Measurements from ENCODE around the gene OTX2.

OTX2 gene

DNA sequence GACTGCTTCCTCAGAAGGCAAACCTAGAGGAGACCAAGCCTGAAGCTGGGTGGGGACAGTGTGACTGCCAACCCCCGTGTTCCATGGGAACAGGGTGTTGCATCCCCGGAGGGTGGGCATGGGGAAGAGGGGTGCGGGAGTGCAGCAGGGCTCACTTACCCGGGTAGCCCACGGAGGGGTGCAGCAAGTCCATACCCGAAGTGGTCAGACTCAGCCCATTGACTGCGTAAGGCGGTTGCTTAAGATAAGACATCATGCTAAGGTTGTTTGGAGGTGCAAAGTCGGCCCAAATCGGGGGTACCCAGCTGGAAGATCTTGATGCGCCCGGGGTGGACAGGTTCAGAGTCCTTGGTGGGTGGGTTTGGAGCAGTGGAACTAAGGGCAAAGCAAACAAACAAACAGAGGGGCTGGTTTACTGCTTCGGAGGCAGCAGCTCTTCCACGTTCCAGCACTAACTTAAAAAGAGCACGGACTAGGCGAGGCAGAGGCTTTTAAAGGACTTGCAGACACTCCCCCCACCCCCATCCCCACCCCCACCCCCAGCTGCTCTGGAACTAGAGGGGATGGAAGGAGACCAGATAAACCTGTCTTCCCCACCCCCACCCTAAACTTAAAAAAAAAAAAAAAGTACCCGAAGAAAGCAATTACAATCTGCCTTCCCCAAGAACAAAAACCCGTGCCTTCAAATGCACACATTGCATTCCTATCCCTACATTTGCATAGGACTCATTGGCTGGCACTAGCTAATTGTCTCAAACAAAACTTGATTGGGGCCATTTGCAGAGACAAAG, 4.9 kb downstream of the OTX2 start:
- Histone ChIP-seq H3K36me3 (ENCODE audit: control insufficient read depth in 1 of 2, insufficient read depth in 2 of 2, low read length in 2 of 2) (no peaks in the 10 kb centered on the region), H3K9ac (ENCODE audit: low read length) (no peak overlapping the region), H3K14ac (ENCODE audit: low read length) (no peak overlapping the region), H3K4ac (ENCODE audit: low read depth, low read length) (no peak overlapping the region), H3K4me3 (ENCODE audit: low read depth, low read length) (no peak overlapping the region), H3K9me3 (ENCODE audit: insufficient read depth, low read depth, low read length) (peaks cover 3% of the 10 kb centered on the region), H4K8ac (ENCODE audit: low read depth, low read length) (no peak overlapping the region), H3K4me2 (ENCODE audit: low read length) (no peak overlapping the region), H3K18ac (ENCODE audit: low read length) (no peak overlapping the region), H2BK5ac (ENCODE audit: low read depth, low read length, poor library complexity) (no peak overlapping the region), H3K4me1 (ENCODE audit: control insufficient read depth in 1 of 2, insufficient read depth in 2 of 2, low read length in 2 of 2) (no peaks in the 10 kb centered on the region), H3K27me3 (ENCODE audit: insufficient read depth, low read length) (peaks cover 76% of the 10 kb centered on the region), H2AK5ac (ENCODE audit: low read length) (no peak overlapping the region), H2AFZ (ENCODE audit: insufficient read depth, low read length, poor library complexity) (no peak overlapping the region), H2BK12ac (ENCODE audit: low read length) (no peak overlapping the region), H3K79me2 (ENCODE audit: control insufficient read depth, insufficient read depth, low read length, poor library complexity) (no peaks in the 10 kb centered on the region), H3K79me1 (ENCODE audit: low read length) (no peaks in the 10 kb centered on the region), H3K27ac (ENCODE audit: low read depth, low read length) (no peak overlapping the region), H4K91ac (ENCODE audit: low read depth, low read length) (no peak overlapping the region), H3K23ac (ENCODE audit: low read length) (no peak overlapping the region), H4K12ac (ENCODE audit: low read depth, low read length) (no peak overlapping the region), H2BK120ac (ENCODE audit: insufficient read depth, low read length, poor library complexity) (no peak overlapping the region)
- WGBS (ENCODE audit: extremely low coverage, insufficient coverage, insufficient read length), result no CpG with 5 or more reads among the region's 18 CpGs
- no peak for DNase-seq

DNA sequence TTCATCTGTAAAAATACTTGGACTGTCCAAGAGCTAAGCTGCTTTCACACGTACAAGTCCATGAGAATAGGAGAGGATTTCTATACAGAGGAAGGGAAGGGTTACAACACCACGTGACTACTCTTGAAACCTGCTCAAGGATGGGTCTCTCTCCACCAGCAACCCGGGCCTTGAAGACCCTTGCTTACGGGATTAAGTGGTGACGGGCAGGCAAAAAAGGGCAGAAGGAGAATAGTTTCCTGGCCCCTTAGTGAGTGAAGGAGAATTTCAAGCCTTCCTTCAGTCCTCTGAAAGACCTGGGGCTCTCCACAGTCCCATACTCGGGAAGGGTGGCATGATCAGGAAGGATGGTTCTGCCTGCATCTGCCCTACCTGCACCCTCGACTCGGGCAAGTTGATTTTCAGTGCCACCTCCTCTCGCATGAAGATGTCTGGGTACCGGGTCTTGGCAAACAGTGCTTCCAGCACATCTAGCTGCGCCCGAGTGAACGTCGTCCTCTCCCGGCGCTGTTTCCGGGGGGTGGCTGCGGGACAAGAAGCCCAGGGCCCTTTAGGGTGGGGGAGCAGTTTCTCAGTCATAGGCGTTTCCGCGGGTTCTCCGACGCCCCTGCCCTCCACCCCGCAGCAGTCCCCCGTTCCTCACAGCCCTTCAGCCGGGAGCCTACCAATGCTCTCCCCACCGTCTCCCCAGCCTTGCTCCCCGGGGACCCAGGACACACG, 6.3 kb downstream of the OTX2 start:
- H4K91ac ChIP-seq (ENCODE audit: low read depth, low read length), result no peak overlapping the region
- no peak overlapping the region for H4K12ac ChIP-seq (ENCODE audit: low read depth, low read length)
- H3K36me3 ChIP-seq (ENCODE audit: control insufficient read depth in 1 of 2, insufficient read depth in 2 of 2, low read length in 2 of 2), result no peaks in the 10 kb centered on the region
- H3K9ac ChIP-seq (ENCODE audit: low read length), result no peak overlapping the region
- H2BK120ac ChIP-seq (ENCODE audit: insufficient read depth, low read length, poor library complexity), result no peak overlapping the region
- H3K9me3 ChIP-seq (ENCODE audit: insufficient read depth, low read depth, low read length), result peaks cover 3% of the 10 kb centered on the region
- H3K4me3 ChIP-seq (ENCODE audit: low read depth, low read length), result no peak overlapping the region
- H2AK5ac ChIP-seq (ENCODE audit: low read length), result no peak overlapping the region
- H4K8ac ChIP-seq (ENCODE audit: low read depth, low read length), result no peak overlapping the region
- no peaks in the 10 kb centered on the region for H3K79me2 ChIP-seq (ENCODE audit: control insufficient read depth, insufficient read depth, low read length, poor library complexity)
- no peak overlapping the region for H3K4me2 ChIP-seq (ENCODE audit: low read length)
- WGBS (ENCODE audit: extremely low coverage, insufficient coverage, insufficient read length), result no CpG with 5 or more reads among the region's 29 CpGs
- peaks cover 72% of the 10 kb centered on the region for H3K27me3 ChIP-seq (ENCODE audit: insufficient read depth, low read length)
- no peak for DNase-seq
- no peaks in the 10 kb centered on the region for H3K79me1 ChIP-seq (ENCODE audit: low read length)
- no peak overlapping the region for H3K18ac ChIP-seq (ENCODE audit: low read length)
- no peak overlapping the region for H3K23ac ChIP-seq (ENCODE audit: low read length)
- H3K27ac ChIP-seq (ENCODE audit: low read depth, low read length), result no peak overlapping the region
- no peaks in the 10 kb centered on the region for H3K4me1 ChIP-seq (ENCODE audit: control insufficient read depth in 1 of 2, insufficient read depth in 2 of 2, low read length in 2 of 2)
- H2BK5ac ChIP-seq (ENCODE audit: low read depth, low read length, poor library complexity), result no peak overlapping the region
- H2AFZ ChIP-seq (ENCODE audit: insufficient read depth, low read length, poor library complexity), result no peak overlapping the region
- no peak overlapping the region for H3K4ac ChIP-seq (ENCODE audit: low read depth, low read length)
- no peak overlapping the region for H3K14ac ChIP-seq (ENCODE audit: low read length)
- H2BK12ac ChIP-seq (ENCODE audit: low read length), result no peak overlapping the region

DNA sequence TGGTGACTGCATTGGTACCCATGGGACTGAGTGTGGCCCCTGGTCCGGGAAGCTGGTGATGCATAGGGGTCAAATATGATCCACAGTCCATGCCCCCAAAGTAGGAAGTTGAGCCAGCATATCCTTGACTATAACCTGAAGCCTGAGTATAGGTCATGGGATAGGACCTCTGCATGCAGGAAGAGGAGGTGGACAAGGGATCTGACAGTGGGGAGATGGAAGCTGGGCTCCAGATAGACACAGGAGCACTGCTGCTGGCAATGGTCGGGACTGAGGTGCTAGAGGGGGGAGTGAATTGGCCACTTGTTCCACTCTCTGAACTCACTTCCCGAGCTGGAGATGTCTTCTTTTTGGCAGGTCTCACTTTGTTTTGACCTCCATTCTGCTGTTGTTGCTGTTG, 8.4 kb downstream of the OTX2 start:
- Histone ChIP-seq H4K12ac (ENCODE audit: low read depth, low read length) (no peak overlapping the region), H3K4me3 (ENCODE audit: low read depth, low read length) (no peak overlapping the region), H3K18ac (ENCODE audit: low read length) (no peak overlapping the region), H3K14ac (ENCODE audit: low read length) (no peak overlapping the region), H2AK5ac (ENCODE audit: low read length) (no peak overlapping the region), H3K9ac (ENCODE audit: low read length) (no peak overlapping the region), H3K4me2 (ENCODE audit: low read length) (no peak overlapping the region), H3K27ac (ENCODE audit: low read depth, low read length) (no peak overlapping the region), H2BK12ac (ENCODE audit: low read length) (no peak overlapping the region), H3K4me1 (ENCODE audit: control insufficient read depth in 1 of 2, insufficient read depth in 2 of 2, low read length in 2 of 2) (peaks cover 9 to 15% of the 10 kb centered on the region in 2 experiments), H3K36me3 (ENCODE audit: control insufficient read depth in 1 of 2, insufficient read depth in 2 of 2, low read length in 2 of 2) (no peaks in the 10 kb centered on the region), H2BK120ac (ENCODE audit: insufficient read depth, low read length, poor library complexity) (no peak overlapping the region), H2AFZ (ENCODE audit: insufficient read depth, low read length, poor library complexity) (no peak overlapping the region), H3K4ac (ENCODE audit: low read depth, low read length) (no peak overlapping the region), H2BK5ac (ENCODE audit: low read depth, low read length, poor library complexity) (no peak overlapping the region), H3K27me3 (ENCODE audit: insufficient read depth, low read length) (peaks cover 74% of the 10 kb centered on the region), H3K23ac (ENCODE audit: low read length) (no peak overlapping the region), H3K79me2 (ENCODE audit: control insufficient read depth, insufficient read depth, low read length, poor library complexity) (no peaks in the 10 kb centered on the region), H3K9me3 (ENCODE audit: insufficient read depth, low read depth, low read length) (peaks cover 3% of the 10 kb centered on the region), H3K79me1 (ENCODE audit: low read length) (no peaks in the 10 kb centered on the region), H4K8ac (ENCODE audit: low read depth, low read length) (no peak overlapping the region), H4K91ac (ENCODE audit: low read depth, low read length) (no peak overlapping the region)
- WGBS (ENCODE audit: extremely low coverage, insufficient coverage, insufficient read length), result no CpG with 5 or more reads among the region's 3 CpGs
- no peak for DNase-seq

DNA sequence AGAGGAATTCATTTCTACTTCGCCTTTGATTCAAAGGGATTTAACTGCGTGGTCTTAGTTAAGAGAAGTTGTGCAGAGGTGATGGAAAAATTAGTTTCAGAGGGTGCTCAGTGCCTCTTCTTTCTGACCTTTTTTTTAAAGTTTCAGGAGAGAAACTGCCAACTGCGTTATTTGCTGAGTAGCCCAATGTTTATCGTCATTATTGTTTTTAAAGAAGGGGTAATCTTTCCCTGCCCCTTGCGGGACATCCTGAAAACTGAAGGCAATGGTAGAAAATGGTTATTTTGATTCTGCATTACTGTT, 11.0 kb downstream of the OTX2 start:
- Histone ChIP-seq H2BK5ac (ENCODE audit: low read depth, low read length, poor library complexity) (no peak overlapping the region), H3K36me3 (ENCODE audit: control insufficient read depth in 1 of 2, insufficient read depth in 2 of 2, low read length in 2 of 2) (no peaks in the 10 kb centered on the region), H4K91ac (ENCODE audit: low read depth, low read length) (no peak overlapping the region), H3K79me2 (ENCODE audit: control insufficient read depth, insufficient read depth, low read length, poor library complexity) (no peaks in the 10 kb centered on the region), H3K27me3 (ENCODE audit: insufficient read depth, low read length) (peaks cover 78% of the 10 kb centered on the region), H3K4me3 (ENCODE audit: low read depth, low read length) (no peak overlapping the region), H3K4ac (ENCODE audit: low read depth, low read length) (no peak overlapping the region), H2BK12ac (ENCODE audit: low read length) (no peak overlapping the region), H3K27ac (ENCODE audit: low read depth, low read length) (no peak overlapping the region), H3K9ac (ENCODE audit: low read length) (no peak overlapping the region), H2AK5ac (ENCODE audit: low read length) (no peak overlapping the region), H3K23ac (ENCODE audit: low read length) (no peak overlapping the region), H3K14ac (ENCODE audit: low read length) (no peak overlapping the region), H3K4me2 (ENCODE audit: low read length) (no peak overlapping the region), H2BK120ac (ENCODE audit: insufficient read depth, low read length, poor library complexity) (no peak overlapping the region), H2AFZ (ENCODE audit: insufficient read depth, low read length, poor library complexity) (no peak overlapping the region), H3K18ac (ENCODE audit: low read length) (no peak overlapping the region), H3K4me1 (ENCODE audit: control insufficient read depth in 1 of 2, insufficient read depth in 2 of 2, low read length in 2 of 2) (peaks cover 17 to 25% of the 10 kb centered on the region in 2 experiments), H4K12ac (ENCODE audit: low read depth, low read length) (no peak overlapping the region), H4K8ac (ENCODE audit: low read depth, low read length) (no peak overlapping the region), H3K9me3 (ENCODE audit: insufficient read depth, low read depth, low read length) (peaks cover 3% of the 10 kb centered on the region), H3K79me1 (ENCODE audit: low read length) (no peaks in the 10 kb centered on the region)
- no CpG with 5 or more reads among the region's 5 CpGs for WGBS (ENCODE audit: extremely low coverage, insufficient coverage, insufficient read length)
- DNase-seq, result no peak
